Measurements from ENCODE around the gene HDAC11. TPM values are rescaled to one million over a fixed set of nuclear protein-coding genes. Genes with fewer than 3 reads are reported as not detected.

The HDAC11 gene
- total and polyA plus RNA-seq, 2 of the 13 experiments (the other 11 are each of a cell fraction or from before 2014, with no cell fraction given) = 13.7 to 33.1 TPM

DNA sequence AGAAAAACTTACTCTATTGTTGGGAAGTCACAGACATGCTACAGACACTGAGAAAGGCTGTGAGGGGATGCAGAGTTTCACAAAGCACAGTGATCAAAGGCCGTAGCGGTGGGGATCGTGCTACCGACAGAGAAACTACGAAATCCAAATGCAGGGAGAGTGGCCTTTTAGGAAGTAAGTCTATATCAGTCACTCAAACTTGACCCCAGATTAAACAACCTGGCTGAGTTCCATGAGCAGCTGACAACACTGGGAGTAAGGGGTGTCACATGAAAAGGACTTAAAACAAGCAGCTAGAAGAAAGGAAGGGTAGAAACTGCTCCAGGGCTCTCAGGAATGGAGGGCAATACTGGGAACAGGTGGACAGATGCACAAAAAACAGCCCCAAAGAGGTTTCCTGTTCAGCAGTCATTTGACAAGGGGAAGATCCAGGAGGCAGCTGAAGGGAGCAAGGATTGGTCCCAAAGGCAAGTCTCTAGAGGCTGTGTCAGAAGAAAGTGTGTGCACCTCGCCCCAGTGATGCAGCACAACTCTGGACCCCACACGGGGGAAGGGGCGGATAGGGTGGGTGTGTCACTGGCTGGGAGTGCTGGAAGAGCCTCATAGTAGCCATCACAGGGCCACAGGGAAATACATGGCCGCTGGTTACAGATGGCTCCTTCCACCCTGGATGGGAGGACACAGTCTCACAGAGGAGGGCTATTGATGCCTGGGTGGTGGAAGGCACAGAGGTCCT is 20.3 kb upstream of the HDAC11 start:
- H3K79me2 ChIP-seq (ENCODE audit: insufficient read depth, low read length) = no peaks in the 10 kb centered on the region
- peak overlapping the region; percentile 11 for H2AFZ ChIP-seq (ENCODE audit: low read length)
- ChIA-PET POLR2A (no interaction called here), CTCF (ENCODE audit: low intra/inter-chr PET ratio, low total read pairs) (no interaction called here)
- FAIRE-seq = peak; percentile 4
- H3K4me3 ChIP-seq (replicated peaks in 1 of 3; ENCODE audit: insufficient read depth in 1 of 3, low read depth in 2 of 3, low read length in 3 of 3) = peak overlapping the region; percentile 15 to 30 (median 18); a peak in 3 of 6 replicates
- intact Hi-C loops (cut with micrococcal nuclease; ENCODE audit: unreplicated experiment) (loop anchor here (10.0 kb wide), 1 partner anchor 155 kb away; no protein-coding TSS in a partner anchor), in situ Hi-C loops (cut with HindIII; ENCODE audit: extremely low pct_ligation_motif_present, low pct_unique_long_range_greater_than_20kb) (loop anchor here (10.0 kb wide), 1 partner anchor 365 kb away; no protein-coding TSS in a partner anchor)
- DNase-seq (ENCODE audit: low spot score) = no peak
- peaks cover 96% of the 10 kb centered on the region for H3K4me1 ChIP-seq (ENCODE audit: insufficient read depth, low read length)
- peak overlapping the region; percentile 25; the same call in 1 of the 2 replicates for H3K9ac ChIP-seq (ENCODE audit: insufficient read depth, low read depth, low read length)
- BruUV-seq (replicated peaks) = no TSS peak
- 9% methylated on average over 7 of the region's 9 CpGs for WGBS (ENCODE audit: low lambda C conversion rate)
- H4K20me1 ChIP-seq (ENCODE audit: insufficient read depth, low read length) = no peaks in the 10 kb centered on the region
- peaks cover 0 to 8% of the 10 kb centered on the region in 2 experiments; a peak in 3 of 5 replicates for H3K27me3 ChIP-seq (ENCODE audit: control insufficient read depth in 1 of 2, insufficient read depth in 2 of 2, low read length in 2 of 2)
- no peaks in the 10 kb centered on the region for H3K36me3 ChIP-seq (replicated peaks in 1 of 2; ENCODE audit: control insufficient read depth in 1 of 2, insufficient read depth in 2 of 2, low read length in 2 of 2)
- H3K27ac ChIP-seq (ENCODE audit: extremely low read length, insufficient read depth, low read length) = no peak overlapping the region
- peak; percentile 5; the same call in 1 of the 3 replicates for ATAC-seq
- no peaks in the 10 kb centered on the region for H3K9me3 ChIP-seq (ENCODE audit: low read length)
- peak overlapping the region; percentile 71 for H3K4me2 ChIP-seq (ENCODE audit: low read depth, low read length)
- TF ChIP-seq ZNF792 (CRISPR knock-in tag; IDR thresholded peaks at IDR 0.05) = no peak
- TF ChIP-seq ADNP (CRISPR knock-in tag; IDR thresholded peaks at IDR 0.05) = no peak
- no peak for TF ChIP-seq ZNF691 (CRISPR knock-in tag; IDR thresholded peaks at IDR 0.05; ENCODE audit: borderline replicate concordance, low read depth)
- no peak for TF ChIP-seq HNF4A (CRISPR knock-in tag; IDR thresholded peaks at IDR 0.05)
- no peak for TF ChIP-seq TGIF2 (CRISPR knock-in tag; IDR thresholded peaks at IDR 0.05)
- no peak for TF ChIP-seq RAD51 (IDR thresholded peaks at IDR 0.05; ENCODE audit: borderline replicate concordance)
- no peak for TF ChIP-seq ZNF337 (CRISPR knock-in tag; IDR thresholded peaks at IDR 0.05; ENCODE audit: borderline replicate concordance, low read depth)
- TF ChIP-seq NKX3-1 (CRISPR knock-in tag; IDR thresholded peaks at IDR 0.05) = no peak
- no peak for TF ChIP-seq KLF15 (CRISPR knock-in tag; IDR thresholded peaks at IDR 0.05; ENCODE audit: borderline replicate concordance)
- TF ChIP-seq ZMYM2 (CRISPR knock-in tag; IDR thresholded peaks at IDR 0.05) = no peak
- TF ChIP-seq, protein P1, sequence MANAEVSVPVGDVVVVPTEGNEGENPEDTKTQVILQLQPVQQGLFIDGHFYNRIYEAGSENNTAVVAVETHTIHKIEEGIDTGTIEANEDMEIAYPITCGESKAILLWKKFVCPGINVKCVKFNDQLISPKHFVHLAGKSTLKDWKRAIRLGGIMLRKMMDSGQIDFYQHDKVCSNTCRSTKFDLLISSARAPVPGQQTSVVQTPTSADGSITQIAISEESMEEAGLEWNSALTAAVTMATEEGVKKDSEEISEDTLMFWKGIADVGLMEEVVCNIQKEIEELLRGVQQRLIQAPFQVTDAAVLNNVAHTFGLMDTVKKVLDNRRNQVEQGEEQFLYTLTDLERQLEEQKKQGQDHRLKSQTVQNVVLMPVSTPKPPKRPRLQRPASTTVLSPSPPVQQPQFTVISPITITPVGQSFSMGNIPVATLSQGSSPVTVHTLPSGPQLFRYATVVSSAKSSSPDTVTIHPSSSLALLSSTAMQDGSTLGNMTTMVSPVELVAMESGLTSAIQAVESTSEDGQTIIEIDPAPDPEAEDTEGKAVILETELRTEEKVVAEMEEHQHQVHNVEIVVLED (CRISPR knock-in tag; IDR thresholded peaks at IDR 0.05; ENCODE audit: borderline replicate concordance) = no peak
- no peak for TF ChIP-seq ZNF160 (CRISPR knock-in tag; IDR thresholded peaks at IDR 0.05)
- no peak for TF ChIP-seq ZNF891 (CRISPR knock-in tag; IDR thresholded peaks at IDR 0.05)
- no peak for TF ChIP-seq ZNF609 (CRISPR knock-in tag; IDR thresholded peaks at IDR 0.05; ENCODE audit: borderline replicate concordance)
- no peak for TF ChIP-seq SIN3B (IDR thresholded peaks at IDR 0.05; ENCODE audit: low read length)
- no peak for TF ChIP-seq NR2C2 (CRISPR knock-in tag; IDR thresholded peaks at IDR 0.05; ENCODE audit: borderline replicate concordance)
- TF ChIP-seq RBM39 (IDR thresholded peaks at IDR 0.05; ENCODE audit: low read depth, low read length, poor library complexity, severe bottlenecking) = no peak
- no peak for TF ChIP-seq DMAP1 (CRISPR knock-in tag; IDR thresholded peaks at IDR 0.05)

All from HepG2 (cell line).